ENCODE measurements around the gene TBX21. TPM values are rescaled to one million over a fixed set of nuclear protein-coding genes. Genes with fewer than 3 reads are reported as not detected.

The TBX21 gene
- total RNA-seq, 1 experiment from 2014 or later, result 0.15 TPM

DNA sequence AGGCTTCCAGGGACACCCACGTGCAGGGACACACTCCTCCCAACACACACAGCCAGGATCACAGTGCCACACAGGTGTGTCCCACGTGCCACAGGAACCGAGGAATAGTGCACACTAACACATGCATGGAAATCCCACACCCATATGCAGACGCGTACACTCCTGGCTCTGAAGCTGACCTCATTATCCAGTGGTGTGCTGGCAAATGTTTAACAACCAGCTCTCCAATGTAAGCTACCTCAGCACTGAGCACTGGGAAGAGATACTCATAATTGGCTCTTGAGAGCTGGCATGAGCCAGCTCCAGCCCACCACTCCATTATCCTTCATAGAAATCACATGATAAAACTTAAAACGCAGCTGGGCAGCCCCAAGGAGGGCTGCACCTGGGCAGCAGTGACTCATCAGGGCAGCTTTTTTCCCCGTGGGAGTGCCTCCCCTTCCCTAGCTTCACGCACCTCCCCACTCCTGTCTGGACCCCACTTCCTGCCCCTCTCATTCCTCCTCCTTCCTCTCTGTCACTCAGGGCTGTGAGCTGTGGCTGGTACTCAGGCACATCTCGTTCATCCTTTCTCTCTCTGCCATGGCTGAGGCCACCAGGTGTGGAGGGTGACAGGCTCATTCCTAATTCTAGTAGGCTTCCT lies 14.9 kb upstream of the TBX21 start:
- no peak overlapping the region for H3K27ac Mint-ChIP-seq
- ChIA-PET CTCF (interaction anchor here (1.1 to 3.7 kb wide), 6 partner anchors 10 to 113 kb away, joined by 3 to 23 read pairs (median 4); partner anchors contain the start of genes LRRC46, MRPL10 and TBX21), POLR2A (interaction anchor here (0.6 kb wide), 1 partner anchor 9 kb away, joined by 3 read pairs; no protein-coding TSS in a partner anchor)
- DNase-seq (ENCODE audit: low spot score) (no peak), ATAC-seq (no peak)
- peaks cover 76% of the 10 kb centered on the region for H3K27me3 Mint-ChIP-seq (ENCODE audit: low read depth)
- no peak overlapping the region for H3K4me3 Mint-ChIP-seq
- TF ChIP-seq TEAD1 (CRISPR knock-in tag; IDR thresholded peaks at IDR 0.05) (no peak), GTF2I (CRISPR knock-in tag; conservative IDR thresholded peaks at IDR 0.05) (no peak)
- TF ChIP-seq, protein P1, sequence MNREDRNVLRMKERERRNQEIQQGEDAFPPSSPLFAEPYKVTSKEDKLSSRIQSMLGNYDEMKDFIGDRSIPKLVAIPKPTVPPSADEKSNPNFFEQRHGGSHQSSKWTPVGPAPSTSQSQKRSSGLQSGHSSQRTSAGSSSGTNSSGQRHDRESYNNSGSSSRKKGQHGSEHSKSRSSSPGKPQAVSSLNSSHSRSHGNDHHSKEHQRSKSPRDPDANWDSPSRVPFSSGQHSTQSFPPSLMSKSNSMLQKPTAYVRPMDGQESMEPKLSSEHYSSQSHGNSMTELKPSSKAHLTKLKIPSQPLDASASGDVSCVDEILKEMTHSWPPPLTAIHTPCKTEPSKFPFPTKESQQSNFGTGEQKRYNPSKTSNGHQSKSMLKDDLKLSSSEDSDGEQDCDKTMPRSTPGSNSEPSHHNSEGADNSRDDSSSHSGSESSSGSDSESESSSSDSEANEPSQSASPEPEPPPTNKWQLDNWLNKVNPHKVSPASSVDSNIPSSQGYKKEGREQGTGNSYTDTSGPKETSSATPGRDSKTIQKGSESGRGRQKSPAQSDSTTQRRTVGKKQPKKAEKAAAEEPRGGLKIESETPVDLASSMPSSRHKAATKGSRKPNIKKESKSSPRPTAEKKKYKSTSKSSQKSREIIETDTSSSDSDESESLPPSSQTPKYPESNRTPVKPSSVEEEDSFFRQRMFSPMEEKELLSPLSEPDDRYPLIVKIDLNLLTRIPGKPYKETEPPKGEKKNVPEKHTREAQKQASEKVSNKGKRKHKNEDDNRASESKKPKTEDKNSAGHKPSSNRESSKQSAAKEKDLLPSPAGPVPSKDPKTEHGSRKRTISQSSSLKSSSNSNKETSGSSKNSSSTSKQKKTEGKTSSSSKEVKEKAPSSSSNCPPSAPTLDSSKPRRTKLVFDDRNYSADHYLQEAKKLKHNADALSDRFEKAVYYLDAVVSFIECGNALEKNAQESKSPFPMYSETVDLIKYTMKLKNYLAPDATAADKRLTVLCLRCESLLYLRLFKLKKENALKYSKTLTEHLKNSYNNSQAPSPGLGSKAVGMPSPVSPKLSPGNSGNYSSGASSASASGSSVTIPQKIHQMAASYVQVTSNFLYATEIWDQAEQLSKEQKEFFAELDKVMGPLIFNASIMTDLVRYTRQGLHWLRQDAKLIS (CRISPR knock-in tag; IDR thresholded peaks at IDR 0.05; ENCODE audit: borderline replicate concordance), result no peak
- TF ChIP-seq, protein P2, sequence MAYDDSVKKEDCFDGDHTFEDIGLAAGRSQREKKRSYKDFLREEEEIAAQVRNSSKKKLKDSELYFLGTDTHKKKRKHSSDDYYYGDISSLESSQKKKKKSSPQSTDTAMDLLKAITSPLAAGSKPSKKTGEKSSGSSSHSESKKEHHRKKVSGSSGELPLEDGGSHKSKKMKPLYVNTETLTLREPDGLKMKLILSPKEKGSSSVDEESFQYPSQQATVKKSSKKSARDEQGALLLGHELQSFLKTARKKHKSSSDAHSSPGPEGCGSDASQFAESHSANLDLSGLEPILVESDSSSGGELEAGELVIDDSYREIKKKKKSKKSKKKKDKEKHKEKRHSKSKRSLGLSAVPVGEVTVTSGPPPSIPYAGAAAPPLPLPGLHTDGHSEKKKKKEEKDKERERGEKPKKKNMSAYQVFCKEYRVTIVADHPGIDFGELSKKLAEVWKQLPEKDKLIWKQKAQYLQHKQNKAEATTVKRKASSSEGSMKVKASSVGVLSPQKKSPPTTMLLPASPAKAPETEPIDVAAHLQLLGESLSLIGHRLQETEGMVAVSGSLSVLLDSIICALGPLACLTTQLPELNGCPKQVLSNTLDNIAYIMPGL (CRISPR knock-in tag; IDR thresholded peaks at IDR 0.05), result no peak
- H3K4me1 Mint-ChIP-seq, result peaks cover 21% of the 10 kb centered on the region
- no peaks in the 10 kb centered on the region for H3K9me3 Mint-ChIP-seq
- no peaks in the 10 kb centered on the region for H3K36me3 Mint-ChIP-seq

DNA sequence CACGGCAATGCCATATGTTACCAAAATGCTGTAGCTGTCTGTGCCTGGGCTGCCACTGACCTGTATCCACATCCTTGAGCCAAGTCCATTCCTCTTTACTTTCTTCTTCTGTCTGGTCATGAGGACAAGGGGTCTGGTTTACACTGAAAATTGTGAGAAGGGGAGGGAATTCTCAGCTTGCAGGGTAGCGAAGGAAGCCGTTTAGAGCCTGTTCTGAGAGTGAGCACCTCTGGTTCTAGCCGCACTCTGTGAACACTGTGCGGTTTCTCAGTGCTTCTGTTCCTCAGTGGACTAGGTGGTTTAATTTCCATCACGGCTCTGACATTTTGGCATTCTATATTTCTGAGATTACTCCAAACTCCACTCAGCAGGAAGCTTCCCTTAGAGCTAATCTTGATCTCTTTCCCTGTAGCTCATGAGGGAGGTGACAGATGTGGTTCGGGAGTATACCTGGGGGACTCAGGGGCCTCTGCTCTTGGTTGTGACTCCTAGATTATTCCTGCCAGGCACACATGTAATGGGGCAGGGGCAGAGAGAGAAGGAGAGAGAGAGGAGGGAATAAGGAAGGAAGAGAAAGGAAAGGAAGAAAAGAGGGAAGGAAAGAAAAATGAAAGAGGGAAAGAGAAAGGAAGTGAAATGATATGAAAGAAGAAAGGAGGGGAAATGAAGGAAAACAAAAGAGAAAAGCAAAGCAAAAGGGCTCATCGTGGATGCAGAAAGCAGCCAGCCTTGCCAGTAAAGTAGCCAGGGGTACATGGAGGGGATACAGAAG lies 14.2 kb upstream of the TBX21 start:
- H3K27me3 Mint-ChIP-seq (ENCODE audit: low read depth), result peaks cover 70% of the 10 kb centered on the region
- TF ChIP-seq, protein P3, sequence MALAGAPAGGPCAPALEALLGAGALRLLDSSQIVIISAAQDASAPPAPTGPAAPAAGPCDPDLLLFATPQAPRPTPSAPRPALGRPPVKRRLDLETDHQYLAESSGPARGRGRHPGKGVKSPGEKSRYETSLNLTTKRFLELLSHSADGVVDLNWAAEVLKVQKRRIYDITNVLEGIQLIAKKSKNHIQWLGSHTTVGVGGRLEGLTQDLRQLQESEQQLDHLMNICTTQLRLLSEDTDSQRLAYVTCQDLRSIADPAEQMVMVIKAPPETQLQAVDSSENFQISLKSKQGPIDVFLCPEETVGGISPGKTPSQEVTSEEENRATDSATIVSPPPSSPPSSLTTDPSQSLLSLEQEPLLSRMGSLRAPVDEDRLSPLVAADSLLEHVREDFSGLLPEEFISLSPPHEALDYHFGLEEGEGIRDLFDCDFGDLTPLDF (CRISPR knock-in tag; IDR thresholded peaks at IDR 0.05), result no peak
- TF ChIP-seq GRHL2 (CRISPR knock-in tag; IDR thresholded peaks at IDR 0.05; ENCODE audit: insufficient replicate concordance, severe bottlenecking) (no peak), SMAD4 (CRISPR knock-in tag; IDR thresholded peaks at IDR 0.05) (no peak), FOXK1 (CRISPR knock-in tag; IDR thresholded peaks at IDR 0.05) (no peak), ETV6 (CRISPR knock-in tag; IDR thresholded peaks at IDR 0.05) (no peak)
- TF ChIP-seq, protein P4, sequence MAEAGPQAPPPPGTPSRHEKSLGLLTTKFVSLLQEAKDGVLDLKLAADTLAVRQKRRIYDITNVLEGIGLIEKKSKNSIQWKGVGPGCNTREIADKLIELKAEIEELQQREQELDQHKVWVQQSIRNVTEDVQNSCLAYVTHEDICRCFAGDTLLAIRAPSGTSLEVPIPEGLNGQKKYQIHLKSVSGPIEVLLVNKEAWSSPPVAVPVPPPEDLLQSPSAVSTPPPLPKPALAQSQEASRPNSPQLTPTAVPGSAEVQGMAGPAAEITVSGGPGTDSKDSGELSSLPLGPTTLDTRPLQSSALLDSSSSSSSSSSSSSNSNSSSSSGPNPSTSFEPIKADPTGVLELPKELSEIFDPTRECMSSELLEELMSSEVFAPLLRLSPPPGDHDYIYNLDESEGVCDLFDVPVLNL (CRISPR knock-in tag; IDR thresholded peaks at IDR 0.05; ENCODE audit: borderline replicate concordance, low read depth), result no peak
- TF ChIP-seq, protein P5, sequence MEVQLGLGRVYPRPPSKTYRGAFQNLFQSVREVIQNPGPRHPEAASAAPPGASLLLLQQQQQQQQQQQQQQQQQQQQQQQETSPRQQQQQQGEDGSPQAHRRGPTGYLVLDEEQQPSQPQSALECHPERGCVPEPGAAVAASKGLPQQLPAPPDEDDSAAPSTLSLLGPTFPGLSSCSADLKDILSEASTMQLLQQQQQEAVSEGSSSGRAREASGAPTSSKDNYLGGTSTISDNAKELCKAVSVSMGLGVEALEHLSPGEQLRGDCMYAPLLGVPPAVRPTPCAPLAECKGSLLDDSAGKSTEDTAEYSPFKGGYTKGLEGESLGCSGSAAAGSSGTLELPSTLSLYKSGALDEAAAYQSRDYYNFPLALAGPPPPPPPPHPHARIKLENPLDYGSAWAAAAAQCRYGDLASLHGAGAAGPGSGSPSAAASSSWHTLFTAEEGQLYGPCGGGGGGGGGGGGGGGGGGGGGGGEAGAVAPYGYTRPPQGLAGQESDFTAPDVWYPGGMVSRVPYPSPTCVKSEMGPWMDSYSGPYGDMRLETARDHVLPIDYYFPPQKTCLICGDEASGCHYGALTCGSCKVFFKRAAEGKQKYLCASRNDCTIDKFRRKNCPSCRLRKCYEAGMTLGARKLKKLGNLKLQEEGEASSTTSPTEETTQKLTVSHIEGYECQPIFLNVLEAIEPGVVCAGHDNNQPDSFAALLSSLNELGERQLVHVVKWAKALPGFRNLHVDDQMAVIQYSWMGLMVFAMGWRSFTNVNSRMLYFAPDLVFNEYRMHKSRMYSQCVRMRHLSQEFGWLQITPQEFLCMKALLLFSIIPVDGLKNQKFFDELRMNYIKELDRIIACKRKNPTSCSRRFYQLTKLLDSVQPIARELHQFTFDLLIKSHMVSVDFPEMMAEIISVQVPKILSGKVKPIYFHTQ (CRISPR knock-in tag; IDR thresholded peaks at IDR 0.05), result no peak
- TF ChIP-seq, protein P6, sequence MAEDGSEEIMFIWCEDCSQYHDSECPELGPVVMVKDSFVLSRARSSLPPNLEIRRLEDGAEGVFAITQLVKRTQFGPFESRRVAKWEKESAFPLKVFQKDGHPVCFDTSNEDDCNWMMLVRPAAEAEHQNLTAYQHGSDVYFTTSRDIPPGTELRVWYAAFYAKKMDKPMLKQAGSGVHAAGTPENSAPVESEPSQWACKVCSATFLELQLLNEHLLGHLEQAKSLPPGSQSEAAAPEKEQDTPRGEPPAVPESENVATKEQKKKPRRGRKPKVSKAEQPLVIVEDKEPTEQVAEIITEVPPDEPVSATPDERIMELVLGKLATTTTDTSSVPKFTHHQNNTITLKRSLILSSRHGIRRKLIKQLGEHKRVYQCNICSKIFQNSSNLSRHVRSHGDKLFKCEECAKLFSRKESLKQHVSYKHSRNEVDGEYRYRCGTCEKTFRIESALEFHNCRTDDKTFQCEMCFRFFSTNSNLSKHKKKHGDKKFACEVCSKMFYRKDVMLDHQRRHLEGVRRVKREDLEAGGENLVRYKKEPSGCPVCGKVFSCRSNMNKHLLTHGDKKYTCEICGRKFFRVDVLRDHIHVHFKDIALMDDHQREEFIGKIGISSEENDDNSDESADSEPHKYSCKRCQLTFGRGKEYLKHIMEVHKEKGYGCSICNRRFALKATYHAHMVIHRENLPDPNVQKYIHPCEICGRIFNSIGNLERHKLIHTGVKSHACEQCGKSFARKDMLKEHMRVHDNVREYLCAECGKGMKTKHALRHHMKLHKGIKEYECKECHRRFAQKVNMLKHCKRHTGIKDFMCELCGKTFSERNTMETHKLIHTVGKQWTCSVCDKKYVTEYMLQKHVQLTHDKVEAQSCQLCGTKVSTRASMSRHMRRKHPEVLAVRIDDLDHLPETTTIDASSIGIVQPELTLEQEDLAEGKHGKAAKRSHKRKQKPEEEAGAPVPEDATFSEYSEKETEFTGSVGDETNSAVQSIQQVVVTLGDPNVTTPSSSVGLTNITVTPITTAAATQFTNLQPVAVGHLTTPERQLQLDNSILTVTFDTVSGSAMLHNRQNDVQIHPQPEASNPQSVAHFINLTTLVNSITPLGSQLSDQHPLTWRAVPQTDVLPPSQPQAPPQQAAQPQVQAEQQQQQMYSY (CRISPR knock-in tag; IDR thresholded peaks at IDR 0.05), result no peak
- TF ChIP-seq, protein P7, sequence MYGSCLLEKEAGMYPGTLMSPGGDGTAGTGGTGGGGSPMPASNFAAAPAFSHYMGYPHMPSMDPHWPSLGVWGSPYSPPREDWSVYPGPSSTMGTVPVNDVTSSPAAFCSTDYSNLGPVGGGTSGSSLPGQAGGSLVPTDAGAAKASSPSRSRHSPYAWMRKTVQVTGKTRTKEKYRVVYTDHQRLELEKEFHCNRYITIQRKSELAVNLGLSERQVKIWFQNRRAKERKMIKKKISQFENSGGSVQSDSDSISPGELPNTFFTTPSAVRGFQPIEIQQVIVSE (CRISPR knock-in tag; IDR thresholded peaks at IDR 0.05; ENCODE audit: borderline replicate concordance), result no peak
- H3K4me3 Mint-ChIP-seq, result no peak overlapping the region
- no peak for ATAC-seq
- CTCF ChIA-PET, result interaction anchor here (0.6 to 3.7 kb wide), 7 partner anchors 11 to 113 kb away, joined by 3 to 23 read pairs (median 4); partner anchors contain the start of genes LRRC46, MRPL10 and TBX21
- POLR2A ChIA-PET, result interaction anchor here (0.6 to 0.7 kb wide), 2 partner anchors 9 to 23 kb away, joined by 3 to 5 read pairs; no protein-coding TSS in a partner anchor
- H3K36me3 Mint-ChIP-seq, result no peaks in the 10 kb centered on the region
- peaks cover 20% of the 10 kb centered on the region for H3K4me1 Mint-ChIP-seq
- no peak overlapping the region for H3K27ac Mint-ChIP-seq
- no peak for DNase-seq (ENCODE audit: low spot score)
- H3K9me3 Mint-ChIP-seq, result no peaks in the 10 kb centered on the region
